Activated T-cell treated with anti-CD3 and anti-CD28 coated beads, Interleukin-2, amount 50 U/mL, for 24 hours (primary cell): ENCODE data around the gene ZBTB24.
A peak's percentile ranks its signal among the peaks of the same experiment; 100 is the strongest.

Experiments used
- DNase-seq: peaks from one replicate; pipeline ENCODE4 v3.0.0-alpha.2; 2020
- H3K27ac Mint-ChIP-seq: 2 replicates; pipeline ENCODE4 v1.8.0; 2020; ENCODE audit warnings: mild to moderate bottlenecking, mixed read lengths
- H3K27me3 Mint-ChIP-seq: 2 replicates; pipeline ENCODE4 v1.8.0; 2020; ENCODE audit warnings: mixed read lengths
- H3K36me3 Mint-ChIP-seq: 2 replicates; pipeline ENCODE4 v1.8.0; 2020; ENCODE audit warnings: low read depth, mixed read lengths
- H3K4me1 Mint-ChIP-seq: 2 replicates; pipeline ENCODE4 v1.8.0; 2020; ENCODE audit warnings: low read depth, mixed read lengths
- H3K4me3 Mint-ChIP-seq: 2 replicates; pipeline ENCODE4 v1.8.0; 2020; ENCODE audit warnings: mild to moderate bottlenecking, moderate library complexity, mixed read lengths
- H3K9me3 Mint-ChIP-seq: 2 replicates; pipeline ENCODE4 v1.8.0; 2020; ENCODE audit warnings: mixed read lengths

Gene ZBTB24

GRCh38 chr6:109445382-109445781 is 37.6 kb downstream of the ZBTB24 start:
- H3K4me3 Mint-ChIP-seq = no peak overlapping the region
- peak overlapping the region; percentile 59 for H3K27ac Mint-ChIP-seq
- no peak for DNase-seq
- H3K27me3 Mint-ChIP-seq = no peaks in the 10 kb centered on the region
- peaks cover 69% of the 10 kb centered on the region for H3K36me3 Mint-ChIP-seq
- no peaks in the 10 kb centered on the region for H3K9me3 Mint-ChIP-seq
- H3K4me1 Mint-ChIP-seq = peaks cover 46% of the 10 kb centered on the region

GRCh38 chr6:109443425-109443950 is 39.5 kb downstream of the ZBTB24 start:
- H3K36me3 Mint-ChIP-seq = peaks cover 60% of the 10 kb centered on the region
- H3K9me3 Mint-ChIP-seq = no peaks in the 10 kb centered on the region
- peaks cover 36% of the 10 kb centered on the region for H3K4me1 Mint-ChIP-seq
- H3K27ac Mint-ChIP-seq = peak overlapping the region; percentile 29
- DNase-seq = no peak
- H3K4me3 Mint-ChIP-seq = no peak overlapping the region
- no peaks in the 10 kb centered on the region for H3K27me3 Mint-ChIP-seq

- no peaks in the 10 kb centered on the region for H3K9me3 Mint-ChIP-seq
- peaks cover 32% of the 10 kb centered on the region for H3K4me1 Mint-ChIP-seq
- H3K36me3 Mint-ChIP-seq = peaks cover 57% of the 10 kb centered on the region
- no peaks in the 10 kb centered on the region for H3K27me3 Mint-ChIP-seq
- H3K27ac Mint-ChIP-seq = peak overlapping the region; percentile 9
- H3K4me3 Mint-ChIP-seq = peak overlapping the region; percentile 91
- DNase-seq = no peak
Observed at GRCh38 chr6:109442393-109442924, 40.6 kb downstream of the ZBTB24 start.

GRCh38 chr6:109441069-109441816 is 41.8 kb downstream of the ZBTB24 start:
- no peak for DNase-seq
- no peaks in the 10 kb centered on the region for H3K9me3 Mint-ChIP-seq
- H3K36me3 Mint-ChIP-seq = peaks cover 50% of the 10 kb centered on the region
- H3K27me3 Mint-ChIP-seq = no peaks in the 10 kb centered on the region
- peaks cover 32% of the 10 kb centered on the region for H3K4me1 Mint-ChIP-seq
- H3K27ac Mint-ChIP-seq = peak overlapping the region; percentile 90
- peak overlapping the region; percentile 91 for H3K4me3 Mint-ChIP-seq

- Mint-ChIP-seq H3K27ac (peak within 1 kb of the TSS; percentile 90), H3K4me3 (peak within 1 kb of the TSS; percentile 91), H3K4me1 (peaks cover 32% of the 10 kb centered on the region), H3K9me3 (no peaks in the 10 kb centered on the region), H3K36me3 (peaks cover 44% of the 10 kb centered on the region), H3K27me3 (no peaks in the 10 kb centered on the region)
- DNase-seq = peak; percentile 87
Observed at GRCh38 chr6:109440331-109441068, 42.5 kb downstream of the ZBTB24 start, which contains the start of the genes PPIL6 and SMPD2. PPIL6 (minus strand) TSS chr6:109440628; CDS start chr6:109440590, 38 bp downstream. SMPD2 (plus strand) TSS chr6:109440724; CDS start chr6:109441122, 398 bp downstream.

GRCh38 chr6:109436041-109436440 is 47.0 kb downstream of the ZBTB24 start:
- Mint-ChIP-seq H3K9me3 (no peaks in the 10 kb centered on the region), H3K27ac (no peak overlapping the region), H3K4me1 (peaks cover 5% of the 10 kb centered on the region), H3K36me3 (peaks cover under 1% of the 10 kb centered on the region), H3K4me3 (no peak overlapping the region), H3K27me3 (no peaks in the 10 kb centered on the region)
- no peak for DNase-seq

- H3K27ac Mint-ChIP-seq = no peak overlapping the region
- no peak overlapping the region for H3K4me3 Mint-ChIP-seq
- DNase-seq = no peak
- no peaks in the 10 kb centered on the region for H3K27me3 Mint-ChIP-seq
- no peaks in the 10 kb centered on the region for H3K36me3 Mint-ChIP-seq
- no peaks in the 10 kb centered on the region for H3K4me1 Mint-ChIP-seq
- no peaks in the 10 kb centered on the region for H3K9me3 Mint-ChIP-seq
Observed at GRCh38 chr6:109434456-109434855, 48.6 kb downstream of the ZBTB24 start.

GRCh38 chr6:109429496-109429895 is 53.5 kb downstream of the ZBTB24 start:
- Mint-ChIP-seq H3K27ac (no peak overlapping the region), H3K36me3 (no peaks in the 10 kb centered on the region), H3K4me1 (peaks cover 3% of the 10 kb centered on the region), H3K27me3 (no peaks in the 10 kb centered on the region), H3K9me3 (no peaks in the 10 kb centered on the region), H3K4me3 (no peak overlapping the region)
- no peak for DNase-seq

GRCh38 chr6:109428889-109429477 is 54.0 kb downstream of the ZBTB24 start:
- no peaks in the 10 kb centered on the region for H3K36me3 Mint-ChIP-seq
- no peaks in the 10 kb centered on the region for H3K27me3 Mint-ChIP-seq
- DNase-seq = no peak
- H3K9me3 Mint-ChIP-seq = no peaks in the 10 kb centered on the region
- H3K27ac Mint-ChIP-seq = no peak overlapping the region
- peaks cover 3% of the 10 kb centered on the region for H3K4me1 Mint-ChIP-seq
- no peak overlapping the region for H3K4me3 Mint-ChIP-seq

GRCh38 chr6:109424946-109425345 is 58.1 kb downstream of the ZBTB24 start:
- Mint-ChIP-seq H3K27ac (no peak overlapping the region), H3K36me3 (no peaks in the 10 kb centered on the region), H3K4me3 (no peak overlapping the region), H3K27me3 (no peaks in the 10 kb centered on the region), H3K9me3 (no peaks in the 10 kb centered on the region), H3K4me1 (peaks cover 3% of the 10 kb centered on the region)
- DNase-seq = no peak

GRCh38 chr6:109421184-109421583 is 61.8 kb downstream of the ZBTB24 start:
- H3K4me1 Mint-ChIP-seq = peaks cover 3% of the 10 kb centered on the region
- H3K27me3 Mint-ChIP-seq = no peaks in the 10 kb centered on the region
- H3K9me3 Mint-ChIP-seq = no peaks in the 10 kb centered on the region
- no peak overlapping the region for H3K4me3 Mint-ChIP-seq
- DNase-seq = no peak
- no peak overlapping the region for H3K27ac Mint-ChIP-seq
- no peaks in the 10 kb centered on the region for H3K36me3 Mint-ChIP-seq

- no peak overlapping the region for H3K27ac Mint-ChIP-seq
- no peaks in the 10 kb centered on the region for H3K27me3 Mint-ChIP-seq
- no peak for DNase-seq
- H3K9me3 Mint-ChIP-seq = no peaks in the 10 kb centered on the region
- H3K4me1 Mint-ChIP-seq = peaks cover 1% of the 10 kb centered on the region
- no peak overlapping the region for H3K4me3 Mint-ChIP-seq
- no peaks in the 10 kb centered on the region for H3K36me3 Mint-ChIP-seq
Observed at GRCh38 chr6:109420751-109421150, 62.3 kb downstream of the ZBTB24 start.

GRCh38 chr6:109417646-109418045 is 65.4 kb downstream of the ZBTB24 start:
- H3K27ac Mint-ChIP-seq = no peak overlapping the region
- no peaks in the 10 kb centered on the region for H3K36me3 Mint-ChIP-seq
- no peaks in the 10 kb centered on the region for H3K27me3 Mint-ChIP-seq
- no peaks in the 10 kb centered on the region for H3K4me1 Mint-ChIP-seq
- no peak for DNase-seq
- H3K9me3 Mint-ChIP-seq = no peaks in the 10 kb centered on the region
- no peak overlapping the region for H3K4me3 Mint-ChIP-seq
